DMS114 treated with DMSO at 0.1 percent for 48 hours (cell line): ENCODE measurements around the gene BPIFB6.

Experiments
- DNase-seq: peaks from one replicate; lab custom pipeline; 2025; ENCODE audit not compliant: unreplicated experiment; lab: John Stamatoyannopoulos, UW

The BPIFB6 gene, protein sequence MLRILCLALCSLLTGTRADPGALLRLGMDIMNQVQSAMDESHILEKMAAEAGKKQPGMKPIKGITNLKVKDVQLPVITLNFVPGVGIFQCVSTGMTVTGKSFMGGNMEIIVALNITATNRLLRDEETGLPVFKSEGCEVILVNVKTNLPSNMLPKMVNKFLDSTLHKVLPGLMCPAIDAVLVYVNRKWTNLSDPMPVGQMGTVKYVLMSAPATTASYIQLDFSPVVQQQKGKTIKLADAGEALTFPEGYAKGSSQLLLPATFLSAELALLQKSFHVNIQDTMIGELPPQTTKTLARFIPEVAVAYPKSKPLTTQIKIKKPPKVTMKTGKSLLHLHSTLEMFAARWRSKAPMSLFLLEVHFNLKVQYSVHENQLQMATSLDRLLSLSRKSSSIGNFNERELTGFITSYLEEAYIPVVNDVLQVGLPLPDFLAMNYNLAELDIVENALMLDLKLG

DNA sequence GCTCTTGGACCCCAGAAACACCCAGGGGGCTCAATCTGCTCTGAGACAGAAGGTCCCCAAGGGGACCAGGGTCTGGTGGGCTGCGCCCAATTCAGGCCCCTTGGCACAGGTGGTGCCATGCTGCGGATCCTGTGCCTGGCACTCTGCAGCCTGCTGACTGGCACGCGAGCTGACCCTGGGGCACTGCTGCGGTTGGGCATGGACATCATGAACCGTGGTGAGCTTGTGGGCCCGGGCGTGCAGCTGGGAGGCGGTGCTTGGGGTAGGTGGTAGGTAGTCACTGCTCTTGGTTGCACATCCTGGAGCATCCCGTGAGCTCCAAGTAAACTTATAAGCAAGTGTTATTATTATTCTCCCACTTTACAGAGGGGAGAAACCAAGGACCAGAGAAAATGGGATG, at the start of gene BPIFB6:
TSS of gene BPIFB6 (plus strand) at position 118 of the 400 bp plus-strand sequence. CDS start at position 118, 0 bp downstream.
- DNase-seq, result no peak

DNA sequence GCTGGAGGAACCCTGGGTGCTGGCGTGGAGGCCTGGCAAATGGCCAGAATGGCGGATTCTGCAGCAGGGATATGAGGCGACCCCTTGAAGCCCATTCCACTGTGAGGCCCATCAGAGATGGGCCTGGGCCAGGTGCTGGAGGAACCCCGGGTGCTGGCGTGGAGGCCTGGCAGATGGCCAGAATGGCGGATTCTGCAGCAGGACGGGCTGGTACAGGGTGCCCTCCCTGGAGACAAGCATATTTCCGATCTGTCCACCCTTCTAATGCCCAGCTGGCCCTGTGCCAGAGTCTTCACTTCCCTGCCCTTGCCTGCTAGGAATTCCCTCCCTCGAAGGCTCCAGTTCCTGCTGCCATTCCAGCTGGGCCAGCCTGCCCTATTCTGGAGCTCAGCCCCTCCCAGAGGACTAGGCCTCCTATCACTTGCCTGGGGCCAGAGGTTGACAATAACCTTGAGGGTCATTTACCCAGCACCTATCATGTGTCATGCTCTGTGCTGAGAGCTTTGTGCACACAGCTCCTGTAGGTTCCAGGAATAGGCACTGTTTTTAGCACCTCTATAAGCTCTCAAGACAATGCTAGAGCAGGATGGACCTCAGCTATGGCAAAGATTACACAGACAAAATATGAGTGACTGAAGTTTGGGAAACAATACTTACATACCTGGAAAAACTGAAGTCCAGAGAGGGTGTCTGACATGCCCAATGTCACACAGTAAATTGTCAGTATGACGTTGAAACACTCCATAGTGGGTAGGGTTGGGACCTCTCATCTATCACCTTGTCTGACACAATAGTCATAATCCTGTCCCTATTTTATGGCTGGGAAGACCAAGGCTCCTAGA, 48.6 kb upstream of the BPIFB6 start:
- no peak for DNase-seq

DNA sequence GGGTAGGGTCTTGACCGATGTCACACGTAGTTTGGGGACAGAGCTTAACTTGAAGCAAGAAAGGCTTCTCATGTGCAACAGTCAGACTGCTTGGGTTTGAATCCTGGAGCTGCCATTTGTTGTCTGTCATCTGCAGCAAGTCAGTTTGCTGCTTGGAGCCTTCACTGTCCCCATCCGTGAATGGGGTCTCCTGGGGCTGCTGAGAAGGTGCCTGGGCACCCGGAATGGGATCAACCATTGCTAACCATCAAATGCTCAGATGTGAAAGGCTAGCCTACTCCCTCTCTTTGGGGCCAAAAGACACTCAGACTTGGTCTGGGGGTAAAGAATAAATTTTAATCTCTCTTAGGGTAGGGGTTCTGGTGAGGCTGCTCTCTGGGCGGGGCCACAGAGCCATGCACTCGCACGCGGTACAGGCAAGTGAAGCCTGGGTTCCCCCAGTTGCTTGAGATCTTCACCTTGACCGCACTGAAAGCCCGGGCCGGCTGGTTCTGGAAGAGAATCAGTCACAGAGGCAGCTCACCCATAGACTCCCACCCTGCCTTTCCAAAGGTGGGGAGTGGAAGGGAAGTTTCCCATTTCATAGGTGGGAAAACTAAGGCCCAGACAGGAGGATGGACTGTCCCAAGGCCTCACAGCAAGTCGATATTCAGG, 47.9 kb upstream of the BPIFB6 start:
- DNase-seq, result no peak

DNA sequence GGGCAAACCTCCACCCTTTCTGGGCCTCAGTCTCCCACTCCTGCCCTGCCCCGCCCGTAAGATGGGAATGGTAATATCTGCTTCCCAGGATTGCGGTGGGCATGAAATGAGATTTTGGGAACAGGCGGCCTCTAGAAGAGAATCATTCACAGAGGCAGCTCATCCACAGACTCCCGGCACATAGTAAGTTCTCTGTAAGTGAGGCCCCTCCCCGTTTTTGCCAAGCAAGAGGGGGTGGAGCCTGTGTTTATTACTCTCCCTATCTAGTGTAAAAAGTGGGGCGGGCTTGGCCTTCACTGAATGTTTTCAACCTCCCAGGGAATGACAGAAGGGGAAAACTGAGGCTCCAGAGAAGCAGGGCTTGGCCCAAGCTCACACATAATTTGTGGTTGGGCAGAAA, 47.3 kb upstream of the BPIFB6 start:
- no peak for DNase-seq

DNA sequence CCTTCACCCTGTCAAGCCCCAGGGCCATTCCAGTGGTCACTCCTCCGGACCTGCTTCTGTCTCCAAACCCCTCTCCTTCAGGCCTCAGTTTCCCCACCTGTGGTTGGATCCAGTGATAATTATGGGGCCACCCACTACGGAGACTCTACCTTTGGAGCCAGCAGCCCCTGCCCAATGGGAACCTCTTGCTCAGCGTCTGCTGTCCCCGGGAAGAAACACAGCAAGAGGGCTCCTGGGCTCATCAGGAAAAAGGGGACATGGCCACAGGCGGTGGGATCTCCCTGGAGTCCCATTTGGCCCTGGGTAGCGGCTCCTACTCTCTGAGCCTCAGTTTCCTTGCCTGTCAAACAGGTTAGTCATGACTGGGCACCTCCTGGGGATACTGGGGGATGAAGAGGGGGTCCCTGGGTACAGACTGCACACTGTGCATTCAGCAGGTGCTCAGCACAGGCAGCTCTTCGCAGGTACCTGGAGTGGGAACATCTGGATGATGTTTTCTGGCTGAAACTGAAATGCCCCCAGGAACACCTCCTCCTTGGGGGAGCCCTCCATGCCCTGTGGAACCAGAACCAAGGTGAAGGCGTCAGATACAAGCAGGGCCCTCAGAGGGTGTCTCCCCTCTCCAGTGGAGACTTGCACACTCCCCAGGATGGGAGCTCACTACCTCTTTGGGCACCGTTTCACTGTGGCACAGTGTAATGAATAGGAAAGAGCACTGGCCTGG, 46.7 kb upstream of the BPIFB6 start:
- no peak for DNase-seq

DNA sequence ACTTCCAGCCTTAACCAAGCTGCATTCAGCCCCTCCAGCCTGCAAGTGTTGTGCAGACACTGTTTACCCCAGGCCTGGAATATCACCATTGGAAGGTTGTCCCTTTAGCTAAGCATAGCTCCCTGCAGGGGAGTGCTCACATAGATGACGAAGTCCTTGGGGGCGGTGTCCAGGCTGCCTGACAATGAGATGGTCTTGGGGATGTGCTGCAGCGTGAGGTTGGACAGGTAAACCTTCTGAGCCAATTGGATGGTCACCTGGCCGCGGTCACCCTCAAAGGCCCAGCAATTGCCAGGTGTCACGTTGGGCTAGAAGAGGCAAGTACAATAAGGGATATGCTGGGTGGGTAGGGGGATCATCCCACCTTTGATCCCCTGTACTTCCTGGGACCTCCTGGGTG, 45.9 kb upstream of the BPIFB6 start:
- DNase-seq, result no peak

DNA sequence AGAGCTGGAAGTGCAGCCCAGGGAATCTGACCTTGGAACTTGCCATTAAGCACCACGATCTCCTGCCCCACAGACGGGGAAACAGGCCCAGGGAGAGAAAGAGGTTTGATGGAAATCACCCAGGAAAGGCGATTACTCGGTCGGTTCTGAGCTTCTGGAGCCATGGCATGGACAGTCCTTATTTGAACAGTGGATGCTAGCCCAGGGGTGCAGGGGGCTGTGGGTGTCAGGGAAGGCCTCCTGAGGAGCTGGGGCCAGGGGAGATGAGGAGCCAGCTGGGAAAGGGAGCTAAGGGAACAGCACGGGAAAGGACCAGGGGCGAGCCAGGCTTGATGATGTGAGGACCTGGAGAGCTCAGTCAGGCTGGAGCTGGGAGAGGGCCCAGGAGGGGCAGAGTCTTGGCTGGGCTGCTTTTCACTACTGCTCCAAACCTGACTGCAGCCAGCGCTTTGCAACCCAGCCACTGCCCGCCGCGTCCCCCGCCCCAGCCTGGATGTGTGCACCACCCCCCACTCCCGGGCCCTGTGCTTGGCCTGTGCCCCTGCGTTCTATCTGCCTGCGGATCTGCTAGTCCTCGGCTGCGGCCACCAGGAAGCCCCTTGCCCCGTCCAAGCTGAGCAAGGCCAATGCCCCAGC, 45.0 kb upstream of the BPIFB6 start:
- no peak for DNase-seq

DNA sequence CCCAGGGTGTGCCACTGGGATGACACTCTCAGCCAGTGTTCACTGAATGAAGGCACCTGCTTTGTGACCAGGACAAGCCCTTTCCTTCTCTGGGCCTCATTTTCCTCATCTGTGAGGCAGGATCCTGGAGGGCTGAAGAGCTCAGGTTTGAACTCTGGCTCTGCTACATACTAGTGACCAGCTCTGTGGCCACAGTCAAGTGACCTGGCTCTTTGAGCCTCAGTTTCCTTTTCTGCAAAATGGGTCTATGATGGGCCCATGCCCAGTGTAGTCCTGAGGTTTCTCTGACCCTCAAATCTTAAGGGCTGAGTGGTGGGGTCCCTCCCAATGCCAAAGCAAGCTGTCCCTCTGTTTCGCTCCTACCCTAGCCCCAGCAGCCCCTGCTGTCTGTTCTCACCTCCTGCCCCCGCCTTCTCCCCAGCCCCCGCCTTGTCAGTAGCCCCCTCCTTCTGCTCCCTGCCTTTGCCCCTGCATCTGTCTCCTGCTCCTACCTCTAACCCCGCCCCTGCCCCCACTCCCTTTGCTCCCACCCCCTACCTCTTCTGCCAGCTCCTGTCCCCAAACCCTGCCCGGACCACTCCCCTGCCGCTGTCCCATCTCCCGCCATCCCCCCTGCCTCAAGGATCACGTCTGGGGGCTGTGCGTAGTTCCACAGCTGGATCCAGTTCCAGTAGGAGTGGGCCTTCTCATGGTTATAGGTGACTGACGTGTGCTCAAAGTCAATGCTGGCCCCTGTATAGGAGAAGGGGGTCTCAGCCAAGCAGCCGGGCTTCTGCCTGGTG, 44.2 kb upstream of the BPIFB6 start:
- no peak for DNase-seq

DNA sequence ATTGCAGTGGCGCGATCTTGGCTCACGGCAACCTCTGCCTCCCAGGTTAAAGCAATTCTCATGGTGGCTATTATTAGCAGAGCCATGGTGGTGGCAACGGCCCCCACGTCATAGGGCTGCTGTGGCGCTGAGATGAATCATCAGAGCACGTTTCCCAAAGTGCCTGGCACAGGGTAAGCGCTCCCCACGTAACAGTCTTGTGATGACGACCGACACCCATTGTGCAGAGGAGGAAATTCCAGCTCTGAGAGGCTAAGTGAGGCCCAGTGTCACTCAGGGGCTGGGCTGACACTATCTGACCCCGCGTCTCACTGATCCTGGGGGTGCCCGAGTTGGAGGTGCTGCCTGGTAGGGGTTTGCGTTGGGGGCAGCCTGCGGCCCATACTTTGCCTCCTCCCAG, 43.4 kb upstream of the BPIFB6 start:
- no peak for DNase-seq

DNA sequence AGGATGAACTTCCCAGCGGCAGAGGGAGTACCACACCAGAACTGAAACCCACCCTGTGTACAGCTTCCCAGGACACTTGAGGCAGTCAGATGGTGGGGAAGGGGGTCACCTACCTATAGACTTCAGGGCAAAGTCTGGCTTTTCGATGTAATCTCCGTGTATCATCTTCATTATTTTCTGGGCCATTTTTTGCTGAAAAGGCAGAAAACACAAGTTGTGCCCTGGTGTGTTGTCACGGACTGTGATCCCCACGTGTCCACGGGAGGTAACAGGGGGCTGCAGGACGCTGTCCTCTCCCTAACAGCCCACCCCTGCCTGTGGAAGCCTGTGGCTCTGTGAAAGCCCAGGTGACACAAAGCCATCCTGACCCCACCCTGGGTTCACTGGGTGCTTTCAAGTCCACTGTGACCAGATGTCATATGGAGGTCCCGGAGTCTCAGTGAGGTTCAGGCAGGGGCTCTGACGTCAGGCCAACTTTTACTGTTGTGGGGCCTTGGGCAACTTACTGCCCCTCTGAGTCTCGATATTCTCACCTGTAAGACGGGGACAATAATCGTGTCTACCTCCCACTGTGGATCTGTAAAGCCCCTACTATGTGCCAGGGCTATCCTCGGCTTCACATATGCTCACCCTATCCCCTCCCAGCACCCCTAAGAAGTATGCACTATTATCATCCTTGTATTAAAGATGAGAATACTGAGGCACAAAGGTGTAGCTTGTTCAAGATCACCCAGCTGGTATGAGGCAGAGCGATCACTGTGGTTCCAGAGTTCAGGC, 41.8 kb upstream of the BPIFB6 start:
- no peak for DNase-seq

DNA sequence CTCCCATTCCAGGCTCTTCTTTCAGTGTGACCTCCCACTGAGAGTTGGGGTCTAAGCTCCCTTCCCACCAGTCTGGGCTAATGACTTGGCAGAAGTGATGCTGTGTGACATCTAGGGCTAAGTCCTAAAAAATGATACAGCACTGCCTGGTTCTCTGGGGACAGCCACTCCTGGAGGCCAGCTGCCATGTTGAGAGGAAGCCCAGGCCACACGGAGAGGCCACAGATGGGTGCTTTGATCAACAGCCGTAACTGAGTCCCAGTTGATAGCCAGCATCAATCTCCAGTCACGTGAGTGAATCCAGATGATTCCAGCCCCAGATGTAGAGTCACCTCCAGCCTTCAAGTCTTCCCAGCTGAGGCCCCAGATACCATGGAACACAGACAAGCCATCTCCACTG, 41.0 kb upstream of the BPIFB6 start:
- no peak for DNase-seq

DNA sequence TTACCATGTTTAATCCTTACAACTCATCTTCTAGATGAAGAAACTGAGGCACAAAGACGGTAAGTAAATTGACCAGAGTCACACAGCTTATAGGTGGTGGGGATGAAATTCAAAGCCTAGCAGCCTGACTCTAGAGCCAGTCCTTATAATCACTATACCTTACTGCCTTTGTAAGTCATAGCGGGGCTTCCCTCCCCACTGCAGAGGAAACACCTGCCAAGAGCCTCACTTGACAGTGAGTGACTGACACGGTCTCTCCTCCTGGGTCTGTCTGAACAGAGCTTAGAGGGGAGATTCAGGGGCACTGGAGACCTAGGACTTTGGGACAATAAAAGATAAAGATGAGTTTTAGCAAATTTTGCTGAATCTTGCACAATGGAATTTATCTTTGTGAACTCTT, 40.1 kb upstream of the BPIFB6 start:
- DNase-seq, result no peak

DNA sequence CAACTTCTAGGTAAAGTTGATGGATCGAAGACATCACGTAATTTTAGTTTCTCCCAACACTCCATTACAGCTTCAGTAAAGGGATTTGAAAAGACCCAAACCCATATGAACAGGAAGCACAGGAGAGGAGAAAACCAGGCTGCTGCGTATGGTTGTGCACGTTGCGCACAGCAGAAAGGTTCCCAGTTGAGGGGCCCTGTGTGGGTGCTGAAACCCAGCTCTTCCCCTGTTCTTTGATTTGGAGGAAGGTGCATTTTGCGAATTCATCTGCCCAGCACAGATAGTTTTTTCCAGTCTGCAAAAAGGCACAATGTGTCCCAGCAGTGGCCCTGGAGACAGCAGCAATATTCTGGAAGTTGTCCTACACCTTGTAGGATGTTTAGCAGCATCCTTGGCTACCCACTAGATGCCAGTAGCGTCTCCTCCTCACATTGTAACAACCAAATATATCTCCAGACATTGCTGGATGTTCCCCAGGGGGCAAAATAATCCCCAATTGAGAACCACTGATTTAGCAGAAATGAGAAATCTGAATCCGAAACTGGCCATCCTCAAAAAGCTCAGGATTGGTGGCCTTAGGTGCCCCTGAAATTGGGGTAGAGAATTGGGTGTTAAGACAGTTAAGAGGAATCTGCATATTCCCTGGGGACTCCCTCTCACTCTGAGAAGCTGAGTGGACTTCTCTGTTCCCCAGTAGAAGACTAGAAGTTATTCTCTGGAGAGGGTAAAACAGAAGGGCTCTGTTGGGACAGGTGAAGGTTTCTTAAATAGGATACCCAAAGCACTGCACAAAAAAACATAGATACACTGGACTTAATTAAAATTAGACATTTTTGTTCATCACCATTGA, 39.4 kb upstream of the BPIFB6 start:
- no peak for DNase-seq

DNA sequence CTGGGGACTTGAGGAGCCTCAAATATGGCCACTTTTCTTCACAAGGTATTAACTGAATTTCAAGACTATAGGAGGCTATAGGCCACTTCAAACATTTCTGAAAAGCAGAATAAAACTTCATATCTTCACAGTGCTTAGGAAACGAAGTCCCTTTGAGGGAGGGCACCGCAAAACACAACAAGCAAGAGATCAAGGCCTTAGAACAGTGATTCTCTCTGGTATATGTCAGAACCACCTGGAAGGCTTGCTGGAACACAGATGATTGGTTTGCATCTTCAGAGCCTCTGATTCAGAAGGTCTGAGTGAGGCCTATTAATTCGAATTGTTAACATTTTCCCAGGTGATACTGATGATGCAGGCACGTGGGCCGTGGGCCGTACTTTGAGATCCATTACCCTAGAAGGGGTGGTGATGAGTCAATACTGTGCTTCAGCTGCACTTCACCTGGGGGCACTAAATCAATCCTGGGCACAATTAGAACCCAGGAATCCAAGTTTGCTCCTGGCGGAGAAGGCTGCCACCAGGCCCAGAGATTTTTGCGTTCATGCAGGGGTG, 37.9 kb upstream of the BPIFB6 start:
- no peak for DNase-seq

DNA sequence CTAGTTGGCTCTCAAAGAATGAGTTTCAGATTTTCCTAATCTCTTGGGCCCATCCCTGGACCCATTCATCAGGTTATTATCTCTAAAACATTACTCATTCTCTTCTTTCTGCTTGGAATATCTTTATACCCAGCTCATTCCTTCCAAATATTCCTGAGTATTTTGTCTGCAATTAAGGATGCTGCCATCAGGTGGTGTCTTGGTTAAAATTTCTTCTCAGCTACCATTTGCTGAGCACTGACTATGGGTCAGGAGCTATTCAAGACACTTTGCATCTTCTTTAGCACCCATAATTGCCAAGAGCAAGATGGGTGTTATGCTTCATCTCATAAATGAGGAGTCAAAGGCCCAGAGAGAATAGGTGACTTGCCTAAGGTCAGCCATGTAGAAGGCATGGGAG, 35.6 kb upstream of the BPIFB6 start:
- no peak for DNase-seq

DNA sequence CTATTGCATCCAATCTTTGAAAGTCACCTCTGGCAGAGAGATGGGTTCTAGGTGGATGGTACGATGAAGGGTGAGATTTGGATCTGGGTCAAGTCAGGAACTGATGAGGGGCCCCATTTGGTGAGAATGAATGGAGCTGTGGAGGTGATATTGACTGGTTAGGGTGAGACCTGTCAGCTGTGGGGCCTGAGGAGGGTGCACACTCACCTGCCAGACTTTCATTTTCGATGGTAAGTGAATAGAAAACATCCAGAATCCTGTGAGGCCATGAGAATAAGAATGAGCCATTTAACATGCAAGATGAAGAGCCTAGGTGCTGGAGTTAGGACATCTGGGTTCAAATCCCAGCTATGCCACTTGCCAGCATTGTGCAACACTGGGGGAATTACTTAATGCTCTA, 34.0 kb upstream of the BPIFB6 start:
- DNase-seq, result no peak

DNA sequence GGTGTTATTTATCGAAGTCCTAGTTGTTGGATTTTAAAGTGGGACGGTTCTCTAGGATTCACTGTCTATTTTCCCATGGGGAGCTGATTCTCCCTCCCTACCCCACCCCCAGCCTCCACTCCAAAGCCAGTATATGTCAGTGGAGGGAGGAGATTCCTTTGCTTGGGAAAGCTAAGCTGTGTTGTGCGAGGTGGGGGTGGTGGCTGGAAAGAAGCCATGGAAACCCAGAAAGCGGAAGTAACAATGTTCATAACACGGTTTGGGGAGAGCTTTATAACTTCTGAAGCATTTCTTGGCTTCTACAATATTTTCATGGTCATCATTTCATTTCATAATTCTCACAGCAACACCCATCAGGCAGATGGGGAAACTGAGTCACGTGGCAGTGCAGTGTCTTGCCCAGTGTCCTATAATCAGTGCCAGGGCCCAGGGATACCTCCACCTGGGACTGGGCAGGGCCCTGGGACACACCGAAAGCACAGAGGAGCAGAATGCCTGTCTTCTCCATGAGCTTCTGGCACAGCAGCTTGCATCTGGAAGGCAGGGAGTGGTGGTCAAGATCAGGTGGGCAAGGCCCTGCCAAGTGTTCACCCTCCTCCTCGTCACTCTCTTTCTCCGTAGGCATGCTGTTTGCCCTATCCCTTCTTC, 31.7 kb upstream of the BPIFB6 start:
- DNase-seq, result no peak
